HL-60/S4 treated with retinoic acid at 250 ng/mL for 4 days and 3 days (cell line): ENCODE results near the gene ITPK1.

Experiments used
- in situ Hi-C: fragments of 300-500 bp; cut with MboI; formaldehyde crosslinking; loops from 2 replicates; pipeline ENCODE4 v1.7.0; 2022; ENCODE audit warnings: low sequenced_read_pairs

Gene ITPK1

GRCh38 chr14:92928961-92929688 lies 186.6 kb downstream of the ITPK1 start:
- in situ Hi-C loops: no loop called here

- in situ Hi-C loops: no loop called here
Measured at GRCh38 chr14:92928258-92928629, 187.5 kb downstream of the ITPK1 start.

GRCh38 chr14:92927349-92928257 lies 188.1 kb downstream of the ITPK1 start:
- in situ Hi-C loops: no loop called here

GRCh38 chr14:92926931-92927330 lies 188.8 kb downstream of the ITPK1 start:
- in situ Hi-C loops: no loop called here

GRCh38 chr14:92926180-92926845 lies 189.4 kb downstream of the ITPK1 start:
- in situ Hi-C loops: no loop called here

GRCh38 chr14:92925446-92925845 lies 190.3 kb downstream of the ITPK1 start:
- in situ Hi-C loops: no loop called here

GRCh38 chr14:92924247-92924646 lies 191.5 kb downstream of the ITPK1 start:
- in situ Hi-C loops: no loop called here

- in situ Hi-C loops: no loop called here
Measured at GRCh38 chr14:92923744-92924103, 192.0 kb downstream of the ITPK1 start.

GRCh38 chr14:92922883-92923743 lies 192.6 kb downstream of the ITPK1 start, which contains the start of gene CHGA:
TSS of gene CHGA (plus strand) at chr14:92923150. CDS start at chr14:92923360, 210 bp downstream.
- in situ Hi-C loops: no loop called here

- in situ Hi-C loops: no loop called here
Measured at GRCh38 chr14:92922155-92922735, 193.5 kb downstream of the ITPK1 start.

GRCh38 chr14:92920001-92920400 lies 195.7 kb downstream of the ITPK1 start:
- in situ Hi-C loops: no loop called here

- in situ Hi-C loops: no loop called here
Measured at GRCh38 chr14:92917956-92918355, 197.8 kb downstream of the ITPK1 start.

- in situ Hi-C loops: no loop called here
Measured at GRCh38 chr14:92917041-92917940, 198.4 kb downstream of the ITPK1 start.

GRCh38 chr14:92916201-92916600 lies 199.5 kb downstream of the ITPK1 start:
- in situ Hi-C loops: no loop called here

- in situ Hi-C loops: no loop called here
Measured at GRCh38 chr14:92914087-92914656, 201.6 kb downstream of the ITPK1 start.

- in situ Hi-C loops: no loop called here
Measured at GRCh38 chr14:92907316-92907911, 208.3 kb downstream of the ITPK1 start.

- in situ Hi-C loops: no loop called here
Measured at GRCh38 chr14:92906823-92907222, 208.9 kb downstream of the ITPK1 start.

GRCh38 chr14:92906420-92906819 lies 209.3 kb downstream of the ITPK1 start:
- in situ Hi-C loops: no loop called here
